Brain microvascular endothelial cell (primary cell): Measurements from ENCODE around the gene STMN3.
A peak's percentile ranks its signal among the peaks of the same experiment; 100 is the strongest.

Source experiments
- DNase-seq: peaks from one replicate; pipeline ENCODE4 v3.0.0-alpha.2; 2020
- H3K27ac ChIP-seq: fragments of 250-450 bp; sonication (Bioruptor Pico); 2 replicates; pipeline ENCODE4 v1.5.1; 2020; ENCODE audit warnings: mild to moderate bottlenecking, moderate library complexity
- H3K27me3 ChIP-seq: fragments of 250-450 bp; sonication (Bioruptor Pico); replicated peaks from 2 replicates; pipeline ENCODE4 v1.5.1; 2020; ENCODE audit warnings: mild to moderate bottlenecking
- H3K36me3 ChIP-seq: fragments of 250-450 bp; sonication (Bioruptor Pico); replicated peaks from 2 replicates; pipeline ENCODE4 v1.5.1; 2020; ENCODE audit warnings: mild to moderate bottlenecking
- H3K4me3 ChIP-seq: 2 replicates; pipeline ENCODE4 v1.5.1; 2011; ENCODE audit warnings: low read depth, mild to moderate bottlenecking, control low read depth, low read length, moderate library complexity
- in situ Hi-C: cut with HindIII; loops from 2 replicates; pipeline ENCODE4 v1.10.0; 2017; ENCODE audit warnings: low sequenced_read_pairs, low pct_ligation_motif_present
- TF ChIP-seq, protein P1 (sequence below): IDR thresholded peaks from 2 replicates; pipeline ENCODE4 v1.5.1; 2011; ENCODE audit warnings: low read depth, mild to moderate bottlenecking, moderate library complexity, low read length, control low read depth, inconsistent platforms; ENCODE audit errors: missing control alignments

STMN3 gene

GRCh38 chr20:63653041-63653973 is at the start of gene STMN3:
TSS of gene STMN3 (minus strand) at chr20:63653424. CDS start at chr20:63653345, 79 bp downstream.
- in situ Hi-C loops: no loop called here
- no peaks in the 10 kb centered on the region for H3K27me3 ChIP-seq
- H3K4me3 ChIP-seq: peak within 1 kb of the TSS; percentile 49
- TF ChIP-seq, protein P1, sequence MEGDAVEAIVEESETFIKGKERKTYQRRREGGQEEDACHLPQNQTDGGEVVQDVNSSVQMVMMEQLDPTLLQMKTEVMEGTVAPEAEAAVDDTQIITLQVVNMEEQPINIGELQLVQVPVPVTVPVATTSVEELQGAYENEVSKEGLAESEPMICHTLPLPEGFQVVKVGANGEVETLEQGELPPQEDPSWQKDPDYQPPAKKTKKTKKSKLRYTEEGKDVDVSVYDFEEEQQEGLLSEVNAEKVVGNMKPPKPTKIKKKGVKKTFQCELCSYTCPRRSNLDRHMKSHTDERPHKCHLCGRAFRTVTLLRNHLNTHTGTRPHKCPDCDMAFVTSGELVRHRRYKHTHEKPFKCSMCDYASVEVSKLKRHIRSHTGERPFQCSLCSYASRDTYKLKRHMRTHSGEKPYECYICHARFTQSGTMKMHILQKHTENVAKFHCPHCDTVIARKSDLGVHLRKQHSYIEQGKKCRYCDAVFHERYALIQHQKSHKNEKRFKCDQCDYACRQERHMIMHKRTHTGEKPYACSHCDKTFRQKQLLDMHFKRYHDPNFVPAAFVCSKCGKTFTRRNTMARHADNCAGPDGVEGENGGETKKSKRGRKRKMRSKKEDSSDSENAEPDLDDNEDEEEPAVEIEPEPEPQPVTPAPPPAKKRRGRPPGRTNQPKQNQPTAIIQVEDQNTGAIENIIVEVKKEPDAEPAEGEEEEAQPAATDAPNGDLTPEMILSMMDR: no peak
- H3K27ac ChIP-seq: no peak within 1 kb of the TSS
- H3K36me3 ChIP-seq: no peaks in the 10 kb centered on the region
- peak; percentile 72 for DNase-seq

- Histone ChIP-seq H3K4me3 (no peak overlapping the region), H3K36me3 (peaks cover 26% of the 10 kb centered on the region), H3K27me3 (no peaks in the 10 kb centered on the region), H3K27ac (no peak overlapping the region)
- in situ Hi-C loops: no loop called here
- TF ChIP-seq, protein P1: no peak
- no peak for DNase-seq
Measured at GRCh38 chr20:63702036-63702665, 48.9 kb upstream of the STMN3 start.

DNA sequence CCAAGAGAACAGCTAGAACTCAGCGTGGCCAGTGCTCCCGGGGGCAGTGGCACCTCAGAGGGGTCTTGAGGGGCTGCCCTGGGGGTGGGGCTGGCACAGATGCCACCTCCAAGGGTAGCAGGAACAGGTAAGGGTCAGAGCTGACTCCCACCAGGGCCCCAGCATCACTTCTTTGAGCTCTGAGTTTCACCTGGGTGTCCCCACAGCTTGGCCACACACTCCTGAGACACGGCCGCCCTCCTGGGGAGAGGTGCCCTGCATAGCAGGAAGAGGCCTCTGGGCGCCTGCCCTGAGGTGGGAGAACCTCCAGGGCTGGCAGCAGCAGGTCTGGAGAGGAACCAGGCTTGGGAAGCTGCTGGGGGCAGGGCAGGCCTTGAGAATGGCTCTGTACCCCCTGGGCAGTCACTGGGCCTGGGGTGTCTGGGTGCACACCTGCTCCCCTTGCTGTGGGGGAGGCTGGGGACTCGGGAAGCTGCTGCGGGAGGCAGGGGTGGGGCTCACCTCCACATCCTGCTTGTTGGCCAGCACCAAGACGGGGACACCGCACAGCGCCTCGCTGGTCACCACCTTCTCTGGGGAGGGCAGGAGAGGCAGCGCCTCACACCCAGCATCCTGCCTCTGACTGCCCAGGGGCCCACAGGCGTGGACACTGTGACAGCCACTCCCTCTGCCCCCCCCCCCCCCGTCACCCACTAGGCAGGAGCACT is 48.3 kb upstream of the STMN3 start:
- TF ChIP-seq, protein P1: no peak
- peaks cover 26% of the 10 kb centered on the region for H3K36me3 ChIP-seq
- in situ Hi-C loops: no loop called here

DNA sequence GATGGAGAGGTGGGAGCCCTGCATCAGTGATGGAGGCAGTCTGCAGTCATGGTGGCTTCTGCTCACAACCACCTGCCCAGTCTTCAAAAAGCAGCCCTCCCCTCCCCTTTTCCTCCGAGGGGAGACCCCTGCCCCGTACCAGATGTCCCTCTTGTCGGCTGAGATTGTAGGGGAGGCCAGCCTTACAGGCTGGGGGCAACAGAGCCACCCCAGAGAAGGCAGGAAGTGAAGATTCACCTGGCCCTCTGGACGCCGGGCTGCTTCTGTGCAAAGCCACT is 47.8 kb upstream of the STMN3 start:
- no peak overlapping the region for H3K4me3 ChIP-seq
- H3K27me3 ChIP-seq: no peaks in the 10 kb centered on the region
- H3K36me3 ChIP-seq: peaks cover 21% of the 10 kb centered on the region
- in situ Hi-C loops: no loop called here
- H3K27ac ChIP-seq: no peak overlapping the region
- no peak for DNase-seq
- TF ChIP-seq, protein P1: no peak

More for the DNA sequence above, 48.3 kb upstream of the STMN3 start:
- DNase-seq: no peak
- H3K27me3 ChIP-seq: no peaks in the 10 kb centered on the region
- H3K27ac ChIP-seq: no peak overlapping the region
- no peak overlapping the region for H3K4me3 ChIP-seq

DNA sequence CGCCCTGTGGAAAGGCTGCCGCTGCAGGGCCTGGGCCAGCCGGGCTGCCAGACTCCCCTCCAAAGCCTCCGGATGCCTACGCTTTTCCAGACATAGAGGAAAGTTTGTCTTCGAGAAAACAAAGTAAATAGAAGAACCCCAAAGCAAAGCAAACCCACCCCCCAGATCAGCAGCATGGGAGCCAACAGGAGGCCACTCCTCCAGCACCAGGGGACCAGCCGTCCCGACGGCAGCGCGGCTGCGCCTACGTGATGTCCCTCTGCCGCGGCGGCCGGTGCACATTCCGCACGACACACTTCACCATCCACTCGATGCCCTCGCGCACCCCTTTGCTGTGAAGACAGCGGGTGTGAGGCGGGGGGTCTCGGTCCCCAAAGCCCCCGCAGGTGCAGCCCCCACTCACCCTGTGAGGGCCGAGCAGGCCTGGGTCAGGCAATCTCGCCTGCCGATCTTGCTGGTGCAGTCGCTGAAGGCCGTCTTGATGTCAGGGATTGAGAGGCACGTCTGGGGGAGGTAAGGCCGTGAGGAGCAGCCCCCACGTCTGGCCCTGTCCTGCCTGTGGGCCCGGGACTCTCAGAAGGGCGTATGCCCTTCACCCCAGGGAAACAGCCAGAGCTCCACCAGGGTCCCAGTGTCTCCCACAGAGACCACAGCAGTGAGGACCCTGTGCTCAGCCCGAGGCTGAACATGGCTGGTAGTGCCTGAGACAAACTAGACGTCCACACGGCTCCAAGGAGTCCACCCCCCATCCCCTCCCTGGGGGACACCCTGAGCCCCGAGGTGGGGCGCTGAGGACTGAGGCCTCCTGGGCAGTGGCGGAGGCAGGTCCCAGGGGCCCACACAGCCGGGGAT is 47.2 kb upstream of the STMN3 start:
- DNase-seq: no peak
- Histone ChIP-seq H3K27ac (peak overlapping the region; percentile 90), H3K27me3 (no peaks in the 10 kb centered on the region), H3K36me3 (peaks cover 16% of the 10 kb centered on the region), H3K4me3 (no peak overlapping the region)
- in situ Hi-C loops: no loop called here
- TF ChIP-seq, protein P1: no peak
